ENCODE measurements around the gene MSRB3. TPM values are rescaled to one million over a fixed set of nuclear protein-coding genes. Genes with fewer than 3 reads are reported as not detected.

Gene MSRB3
- total and polyA plus RNA-seq, 2 of the 8 experiments (the other 6 are each of a cell fraction or from before 2014, with no cell fraction given) = 0.32 to 1.2 TPM

DNA sequence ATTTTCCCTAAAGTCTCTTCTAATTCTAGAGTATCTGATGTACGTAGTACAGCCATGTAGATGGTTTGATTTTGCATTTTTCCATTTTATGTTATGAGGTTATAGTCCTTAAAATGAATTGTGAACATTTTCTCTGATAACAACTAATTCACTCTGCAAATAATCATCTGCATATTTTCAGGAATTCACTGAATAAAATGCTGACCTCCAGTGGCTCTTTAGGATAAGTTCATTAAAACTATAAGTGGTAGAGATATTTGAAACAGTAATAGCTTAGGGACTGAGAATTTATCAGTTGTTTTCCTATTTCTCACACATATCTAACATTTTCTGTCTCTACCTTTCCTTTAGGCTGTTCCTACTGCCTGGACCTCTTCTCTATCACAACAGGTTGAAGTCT, 4.4 kb downstream of the MSRB3 start:
- Histone ChIP-seq H2AK5ac (ENCODE audit: low read depth, low read length) (no peak overlapping the region), H3K27ac (ENCODE audit: low read depth, low read length) (no peak overlapping the region), H3K56ac (replicated peaks; ENCODE audit: insufficient read length, low read depth, low read length) (no peak overlapping the region), H3K79me1 (ENCODE audit: low read depth, low read length) (no peaks in the 10 kb centered on the region), H2BK12ac (ENCODE audit: low read depth, low read length) (no peak overlapping the region), H3K23me2 (ENCODE audit: low read depth, low read length) (peaks cover 12% of the 10 kb centered on the region; the same call in 1 of the 2 replicates), H3K36me3 (ENCODE audit: control insufficient read depth in 2 of 4, insufficient read depth in 4 of 4, low read length in 3 of 4) (no peaks in the 10 kb centered on the region), H3K27me3 (replicated peaks in 1 of 4; ENCODE audit: control insufficient read depth in 3 of 4, extremely low read depth in 1 of 4, insufficient read depth in 3 of 4, low read length in 3 of 4) (peaks cover 0 to under 1% (median 0%) of the 10 kb centered on the region in 4 experiments; a peak in 5 of 7 replicates), H3K14ac (ENCODE audit: insufficient read length) (no peak overlapping the region), H3K9me3 (ENCODE audit: insufficient read depth in 2 of 2, low read depth in 1 of 2, low read length in 1 of 2) (no peaks in the 10 kb centered on the region), H3K4me3 (ENCODE audit: extremely low read depth in 1 of 4, insufficient read depth in 2 of 4, low read depth in 3 of 4, low read length in 4 of 4) (no peak overlapping the region), H2AFZ (ENCODE audit: low read length) (no peak overlapping the region), H2BK15ac (ENCODE audit: low read length) (no peak overlapping the region), H2BK120ac (replicated peaks; ENCODE audit: low read depth, low read length) (no peak overlapping the region), H3K23ac (ENCODE audit: insufficient read length) (no peak overlapping the region), H3K9ac (replicated peaks in 1 of 4; ENCODE audit: extremely low read depth in 1 of 4, low read depth in 3 of 4, low read length in 3 of 4) (no peak overlapping the region), H2BK20ac (ENCODE audit: low read length) (no peak overlapping the region), H4K20me1 (replicated peaks in 1 of 2; ENCODE audit: control insufficient read depth in 1 of 2, insufficient read depth in 2 of 2, low read length in 2 of 2) (no peaks in the 10 kb centered on the region), H3K18ac (ENCODE audit: extremely low read depth, low read length) (no peak overlapping the region), H3K4me1 (replicated peaks in 1 of 4; ENCODE audit: control insufficient read depth in 3 of 4, insufficient read depth in 4 of 4, low read length in 3 of 4) (peaks cover 0 to 5% (median under 1%) of the 10 kb centered on the region in 4 experiments; a peak in 3 of 7 replicates), H2BK5ac (ENCODE audit: low read depth, low read length) (no peak overlapping the region), H4K8ac (ENCODE audit: extremely low read depth, insufficient read depth, low read length) (no peak overlapping the region), H4K91ac (replicated peaks; ENCODE audit: insufficient read length, low read length) (no peak overlapping the region), H3K4ac (replicated peaks; ENCODE audit: insufficient read length, low read depth, low read length) (no peak overlapping the region), H4K5ac (ENCODE audit: insufficient read length, low read depth, low read length) (no peak overlapping the region), H3K4me2 (ENCODE audit: insufficient read depth in 1 of 2, low read depth in 2 of 2, low read length in 2 of 2) (no peak overlapping the region), H3K79me2 (ENCODE audit: control insufficient read depth in 1 of 2, insufficient read depth in 2 of 2, low read length in 2 of 2) (no peaks in the 10 kb centered on the region)
- no peak for FAIRE-seq
- POLR2A ChIA-PET (ENCODE audit: partially characterized antibody) = interaction anchor here (0.8 kb wide), 1 partner anchor 8 kb away, joined by 3 read pairs; no protein-coding TSS in a partner anchor
- CTCF ChIA-PET (ENCODE audit: partially characterized antibody) = interaction anchor here (1.1 to 1.8 kb wide), 2 partner anchors 10 to 18 kb away, joined by 3 to 4 read pairs; no protein-coding TSS in a partner anchor
- TF ChIP-seq, protein P1, sequence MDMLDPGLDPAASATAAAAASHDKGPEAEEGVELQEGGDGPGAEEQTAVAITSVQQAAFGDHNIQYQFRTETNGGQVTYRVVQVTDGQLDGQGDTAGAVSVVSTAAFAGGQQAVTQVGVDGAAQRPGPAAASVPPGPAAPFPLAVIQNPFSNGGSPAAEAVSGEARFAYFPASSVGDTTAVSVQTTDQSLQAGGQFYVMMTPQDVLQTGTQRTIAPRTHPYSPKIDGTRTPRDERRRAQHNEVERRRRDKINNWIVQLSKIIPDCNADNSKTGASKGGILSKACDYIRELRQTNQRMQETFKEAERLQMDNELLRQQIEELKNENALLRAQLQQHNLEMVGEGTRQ (IDR thresholded peaks at IDR 0.05; ENCODE audit: low read length) = no peak
- TF ChIP-seq EZH2 (IDR thresholded peaks at IDR 0.05; ENCODE audit: low read depth, low read length, severe bottlenecking) (no peak), JUND (IDR thresholded peaks at IDR 0.05; ENCODE audit: low read length) (no peak), POU5F1 (IDR thresholded peaks at IDR 0.05; ENCODE audit: low read depth, low read length) (no peak)
- WGBS, 2 experiments (ENCODE audit: extremely low coverage in 1 of 2, insufficient coverage in 1 of 2, insufficient read length in 1 of 2, insufficient replicate concordance in 2 of 2, low coverage in 1 of 2, low lambda C conversion rate in 2 of 2, missing lambda C conversion rate in 1 of 2) = 88% methylated on average over 1 of the region's 1 CpG; no CpG with 5 or more reads in 1 of the 2 experiments
- DNase-seq (ENCODE audit: low read depth in 1 of 2, low spot score in 2 of 2) = no peak
